Measurements from ENCODE around the gene FOXK2.
A peak's percentile ranks its signal among the peaks of the same experiment; 100 is the strongest.
"Not testable (repeated sequence)": the region's sequence is repeated elsewhere in the genome, so short reads cannot be mapped to it uniquely, and the experiment has no call there.

FOXK2 gene

GRCh38 chr17:82574041-82574440, 54.5 kb downstream of the FOXK2 start:
- no peak for TF ChIP-seq CTCF (conservative IDR thresholded peaks at IDR 0.05)
- no peak overlapping the region for H3K27ac ChIP-seq

- not testable (repeated sequence) for H3K27ac ChIP-seq
Measured at GRCh38 chr17:82575581-82576221, 56.2 kb downstream of the FOXK2 start.

GRCh38 chr17:82577300-82577699, 57.8 kb downstream of the FOXK2 start:
- TF ChIP-seq CTCF (conservative IDR thresholded peaks at IDR 0.05), result no peak
- H3K27ac ChIP-seq, result no peak overlapping the region; the same call in 1 of the 2 replicates

- not testable (repeated sequence) for H3K27ac ChIP-seq
Measured at GRCh38 chr17:82579969-82580368, 60.4 kb downstream of the FOXK2 start.

GRCh38 chr17:82582213-82582612, 62.7 kb downstream of the FOXK2 start:
- H3K27ac ChIP-seq, result peak overlapping the region; percentile 60
- no peak for TF ChIP-seq CTCF (conservative IDR thresholded peaks at IDR 0.05)

- peak overlapping the region; percentile 60 for H3K27ac ChIP-seq
- no peak for TF ChIP-seq CTCF (conservative IDR thresholded peaks at IDR 0.05)
Measured at GRCh38 chr17:82582709-82583108, 63.2 kb downstream of the FOXK2 start.

- H3K27ac ChIP-seq, result peak overlapping the region; percentile 60
- no peak for TF ChIP-seq CTCF (conservative IDR thresholded peaks at IDR 0.05)
Measured at GRCh38 chr17:82583720-82584234, 64.2 kb downstream of the FOXK2 start.

GRCh38 chr17:82585935-82586575, 66.5 kb downstream of the FOXK2 start:
- H3K27ac ChIP-seq, result peak overlapping the region; percentile 60

- TF ChIP-seq CTCF (conservative IDR thresholded peaks at IDR 0.05), result no peak
- peak overlapping the region; percentile 15; the same call in 1 of the 2 replicates for H3K27ac ChIP-seq
Measured at GRCh38 chr17:82586576-82587233, 67.2 kb downstream of the FOXK2 start.
